Left lobe of liver (tissue), 2 donors: ENCODE data around the gene LY6G6D. TPM values are rescaled to one million over a fixed set of nuclear protein-coding genes. Genes with fewer than 3 reads are reported as not detected.
"Not testable (repeated sequence)": the region's sequence is repeated elsewhere in the genome, so short reads cannot be mapped to it uniquely, and the experiment has no call there.

Source experiments
- ATAC-seq: fragments of 200-7000 bp; cut with Tn5 transposase; one replicate; pipeline ENCODE4 v1.9.1; 2020; ENCODE audit warnings: mild to moderate bottlenecking, moderate library complexity
- DNase-seq: peaks from one replicate; pipeline ENCODE4 v3.0.0-alpha.2; 2020; ENCODE audit warnings: low spot score
- total RNA-seq: library from RNA; stranded (reverse); gene quantifications from one replicate; pipeline ENCODE4 v1.2.1, GENCODE V29; 2021
- donor health status: DM: no; HTN: no; CAD: no; lungs with moderate emphysema.
- donor health status: DM: no; HTN: yes; CAD: no.

Gene LY6G6D
- total RNA-seq, 1 donor from 2014 or later = not detected

DNA sequence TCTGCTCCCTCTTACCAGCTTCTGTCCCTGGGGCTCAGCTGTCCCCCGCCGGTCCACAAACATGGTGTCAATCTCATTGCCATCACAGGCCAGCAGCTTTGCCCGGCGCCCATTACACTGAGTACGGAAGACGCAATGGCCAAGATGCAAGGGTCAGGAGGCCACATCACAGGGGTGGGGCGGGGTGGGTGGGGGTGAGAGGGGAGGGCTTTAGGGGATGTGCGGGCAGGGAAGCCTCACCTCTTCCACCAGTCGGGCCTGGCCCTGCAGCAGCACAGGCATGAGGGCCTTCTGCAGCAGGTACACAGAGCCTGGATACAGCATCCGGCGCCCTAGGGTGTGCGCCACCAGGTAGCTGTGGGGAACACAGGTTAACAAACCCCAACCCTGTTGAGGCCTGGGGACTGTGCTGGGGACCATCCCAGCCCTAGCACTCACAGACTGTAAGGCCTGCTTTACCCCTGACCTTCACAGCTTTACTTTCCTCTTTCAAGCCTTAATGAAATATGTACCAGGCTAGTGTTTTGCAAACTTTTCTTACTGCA, 23.5 kb upstream of the LY6G6D start:
- DNase-seq = no peak
- ATAC-seq = no peak

GRCh38 chr6:31692353-31692752, 22.8 kb upstream of the LY6G6D start:
- no peak for ATAC-seq
- DNase-seq = no peak

- no peak for ATAC-seq
- no peak for DNase-seq
These were observed 22.3 kb upstream of the LY6G6D start for GRCh38 chr6:31692886-31693285.

- DNase-seq (no peak), ATAC-seq (no peak)
These were observed 21.6 kb upstream of the LY6G6D start for GRCh38 chr6:31693535-31693934.

DNA sequence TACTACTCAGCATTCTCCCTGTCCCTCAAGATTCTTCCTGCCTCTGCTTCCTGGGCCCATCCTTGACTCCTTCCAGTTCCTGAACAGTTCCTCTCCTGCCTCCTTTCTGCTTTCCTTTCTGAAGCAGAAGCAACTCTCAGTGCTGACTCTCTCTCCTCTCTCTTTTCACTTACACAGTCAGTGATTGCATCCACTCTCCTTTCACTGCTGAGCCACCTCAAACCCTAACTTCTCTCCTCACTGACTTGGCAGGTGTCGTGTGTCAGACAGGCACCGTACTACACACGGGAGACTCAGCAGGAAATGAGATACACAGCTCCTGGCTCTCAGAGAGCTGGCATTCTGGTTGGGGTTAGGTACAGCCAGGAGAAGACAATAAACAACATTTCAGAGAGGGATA, 17.6 kb upstream of the LY6G6D start:
- ATAC-seq (no peak), DNase-seq (no peak)

- no peak for ATAC-seq
- no peak for DNase-seq
These were observed 14.3 kb upstream of the LY6G6D start for GRCh38 chr6:31700740-31701401.

DNA sequence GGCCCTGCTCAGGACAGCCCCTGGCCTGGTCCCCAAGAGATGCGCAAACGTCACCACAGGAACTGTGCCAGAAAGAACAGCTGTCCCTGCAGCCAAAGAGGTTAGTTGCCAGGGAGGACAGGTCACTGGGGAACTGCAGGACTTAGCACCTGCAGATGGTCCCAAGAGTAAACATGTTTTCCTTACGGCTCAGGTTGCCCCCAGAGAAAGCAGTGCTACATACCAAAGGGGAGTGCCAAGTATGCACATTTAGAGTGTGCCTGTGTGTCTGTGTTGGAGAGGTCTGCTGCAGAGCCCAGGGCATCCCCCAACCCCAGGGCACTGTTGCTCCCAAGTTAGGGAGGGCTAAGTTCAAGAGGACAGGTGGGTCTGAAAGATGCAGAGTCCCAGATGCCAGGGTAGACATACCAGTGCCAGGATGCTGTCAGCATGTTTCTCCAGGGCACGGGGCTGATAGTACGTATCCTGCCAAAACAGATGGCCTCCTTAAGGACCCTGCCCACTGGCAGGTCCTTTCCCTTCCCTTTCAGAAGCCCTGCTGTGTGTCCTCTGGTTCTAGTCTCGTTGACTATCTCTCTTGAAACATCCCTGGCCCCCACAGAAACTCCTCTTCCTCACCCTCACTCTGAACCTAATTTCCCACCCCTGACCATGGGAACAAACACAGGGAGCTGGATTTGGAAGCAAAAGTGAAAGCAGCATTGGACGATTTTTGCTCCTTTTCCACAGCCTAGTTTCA, 13.3 kb upstream of the LY6G6D start:
- DNase-seq (peak; percentile 66), ATAC-seq (peak; percentile 37)

DNA sequence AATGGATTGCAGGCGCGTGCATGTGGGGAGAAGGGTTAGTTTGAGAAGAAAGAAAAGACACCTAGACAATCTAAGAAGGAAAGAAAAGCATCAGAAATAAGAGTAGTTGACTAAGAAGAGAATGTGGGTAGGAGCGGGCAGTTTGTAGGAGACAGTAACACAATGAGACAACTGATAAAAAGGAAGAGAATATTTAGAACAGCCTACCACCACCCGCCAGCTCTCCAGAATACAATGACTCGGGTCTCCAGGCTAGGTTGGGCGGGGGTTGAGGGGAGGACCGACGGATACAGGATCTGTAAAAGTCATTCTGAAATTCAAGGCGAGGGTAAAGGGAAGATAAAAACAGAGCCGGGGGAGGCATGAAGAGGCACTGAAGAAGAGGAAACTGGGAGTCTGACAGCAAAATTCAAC, 12.7 kb upstream of the LY6G6D start:
- ATAC-seq = peak; percentile 7

DNA sequence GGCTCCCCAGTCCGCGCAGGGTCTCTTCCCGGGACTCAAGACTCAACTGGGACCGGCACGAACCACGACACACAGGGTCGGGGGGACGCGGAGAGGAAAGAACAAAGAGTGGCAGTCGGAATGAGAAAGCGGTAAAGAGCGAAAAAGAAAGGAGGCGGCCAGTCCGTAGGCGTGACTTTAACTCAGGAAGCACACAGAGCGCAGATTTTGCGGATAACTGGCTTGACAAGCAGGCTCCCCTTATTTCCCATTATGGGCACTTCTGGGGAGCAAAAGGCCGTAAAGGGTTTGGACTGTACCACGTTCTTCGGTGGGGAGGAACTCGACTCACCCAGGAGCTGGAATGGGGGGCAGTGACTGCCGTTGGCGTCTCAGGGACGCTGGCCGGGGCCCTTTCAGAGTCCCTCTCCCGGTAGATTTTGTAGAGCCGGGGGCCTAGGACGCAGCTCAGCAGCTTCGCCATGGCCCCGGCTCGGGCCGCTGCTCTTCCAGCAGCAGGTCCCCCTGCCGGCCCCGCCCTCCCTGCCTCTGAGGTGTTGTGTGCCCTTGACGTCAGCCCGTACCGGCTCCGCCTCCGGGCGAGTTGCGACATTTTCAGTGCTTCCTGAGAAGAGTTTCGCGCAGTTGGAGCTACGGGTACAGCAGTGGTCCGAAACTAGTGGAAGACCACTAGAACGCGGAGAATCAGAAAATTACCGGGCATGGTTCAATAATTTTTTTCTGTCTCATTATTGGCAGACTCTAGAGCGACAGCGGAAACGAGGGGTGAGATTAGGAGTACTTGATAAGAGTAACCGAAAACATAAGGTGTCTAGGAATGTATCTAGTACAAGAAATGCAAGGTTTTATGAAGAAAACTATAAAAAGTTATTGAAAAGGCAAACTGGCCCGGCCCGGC, 12.1 kb upstream of the LY6G6D start, which contains the start of gene ABHD16A:
Gene ABHD16A, minus strand, starts transcription at position 506 of the 898 bp plus-strand sequence. Its CDS starts 43 bp downstream, at position 463.
- peak; percentile 95 for ATAC-seq
- DNase-seq = peak; percentile 99

More for the DNA sequence above, 12.7 kb upstream of the LY6G6D start:
- no peak for DNase-seq

- ATAC-seq (no peak), DNase-seq (no peak)
These were observed 9.2 kb upstream of the LY6G6D start for GRCh38 chr6:31705931-31706330.

GRCh38 chr6:31706599-31706998, 8.5 kb upstream of the LY6G6D start, which contains the start of gene LY6G6F:
Gene LY6G6F, plus strand, starts transcription at chr6:31706866. Its CDS starts 41 bp downstream, at chr6:31706907.
- ATAC-seq = no peak
- DNase-seq = no peak

- ATAC-seq = no peak
These were observed 7.4 kb upstream of the LY6G6D start for GRCh38 chr6:31707701-31708100.

DNA sequence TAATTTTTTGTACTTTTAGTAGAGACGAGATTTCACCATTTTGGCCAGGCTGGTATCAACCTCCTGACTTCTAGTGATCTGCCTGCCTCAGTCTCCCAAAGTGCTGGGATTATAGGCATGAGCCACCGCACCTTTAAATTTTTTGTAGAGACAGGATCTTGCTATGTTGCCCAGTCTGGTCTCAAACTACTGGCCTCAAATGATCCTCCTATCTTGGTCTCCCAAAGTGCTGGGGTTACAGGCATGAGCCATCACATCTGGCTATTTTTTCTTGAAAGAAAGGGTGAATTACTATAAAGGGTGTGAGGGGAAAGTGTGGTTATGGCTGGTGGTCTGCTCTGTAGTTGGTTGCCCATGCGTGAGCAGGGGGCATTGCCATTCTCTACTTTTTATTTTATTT, 6.9 kb upstream of the LY6G6D start:
- no peak for DNase-seq

More at GRCh38 chr6:31707701-31708100, 7.4 kb upstream of the LY6G6D start:
- no peak for DNase-seq

DNA sequence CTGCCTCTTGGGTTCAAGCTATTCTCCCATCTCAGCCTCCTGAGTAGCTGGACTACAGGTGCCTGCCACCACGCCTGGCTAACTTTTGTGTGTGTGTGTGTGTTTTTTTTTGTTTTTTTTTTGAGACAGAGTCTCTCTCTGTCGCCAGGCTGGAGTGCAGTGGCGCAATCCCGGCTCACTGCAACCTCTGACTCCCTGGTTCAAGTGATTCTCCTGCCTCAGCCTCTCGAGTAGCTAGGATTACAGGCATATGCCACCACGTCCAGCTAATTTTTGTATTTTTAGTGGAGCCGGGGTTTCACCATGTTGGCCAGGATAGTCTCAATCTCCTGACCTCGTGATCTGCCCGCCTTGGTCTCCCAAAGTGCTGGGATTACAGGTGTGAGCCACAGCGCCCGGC, 6.0 kb upstream of the LY6G6D start:
- not testable (repeated sequence) for DNase-seq

More for the DNA sequence above, 6.9 kb upstream of the LY6G6D start:
- no peak for ATAC-seq

GRCh38 chr6:31710523-31711219, 4.5 kb upstream of the LY6G6D start:
- DNase-seq = no peak

More for the DNA sequence above, 6.0 kb upstream of the LY6G6D start:
- ATAC-seq = not testable (repeated sequence)

GRCh38 chr6:31711233-31711632, 3.9 kb upstream of the LY6G6D start:
- no peak for DNase-seq

More at GRCh38 chr6:31710523-31711219, 4.5 kb upstream of the LY6G6D start:
- ATAC-seq = no peak

GRCh38 chr6:31712296-31712695, 2.9 kb upstream of the LY6G6D start:
- DNase-seq (no peak), ATAC-seq (peak; percentile 80)

More at GRCh38 chr6:31711233-31711632, 3.9 kb upstream of the LY6G6D start:
- no peak for ATAC-seq

DNA sequence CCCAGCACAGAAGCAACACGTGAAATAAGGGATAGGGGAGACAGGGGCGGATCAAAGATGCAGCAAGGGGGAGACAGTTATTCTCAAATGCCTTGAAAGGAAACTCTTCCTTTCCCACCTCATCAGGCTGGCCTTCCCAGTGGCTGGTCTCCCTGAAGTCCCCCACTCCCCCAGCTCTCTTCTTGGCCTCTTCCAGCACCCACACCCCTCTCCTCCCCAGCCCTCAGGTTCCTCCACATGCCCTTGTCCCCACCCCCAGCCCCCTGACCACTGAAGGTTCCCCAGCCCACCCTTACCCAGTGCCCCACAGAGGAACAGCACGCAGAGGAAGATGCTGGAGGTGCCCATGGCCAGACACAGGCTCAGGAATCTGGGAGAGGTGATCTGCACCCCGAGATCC, 1.7 kb upstream of the LY6G6D start:
- no peak for ATAC-seq

GRCh38 chr6:31713991-31714684, 1.0 kb upstream of the LY6G6D start:
- ATAC-seq (no peak), DNase-seq (no peak)

More for the DNA sequence above, 1.7 kb upstream of the LY6G6D start:
- DNase-seq = no peak
